NCI-H2196 treated with DMSO at 0.1 percent for 48 hours (cell line): ENCODE results near the gene SPATA21.
"Not testable (repeated sequence)": the region's sequence is repeated elsewhere in the genome, so short reads cannot be mapped to it uniquely, and the experiment has no call there.

ENCODE experiments used
- DNase-seq: peaks from one replicate; lab custom pipeline; 2025; ENCODE audit not compliant: unreplicated experiment; lab: John Stamatoyannopoulos, UW

SPATA21 gene, protein sequence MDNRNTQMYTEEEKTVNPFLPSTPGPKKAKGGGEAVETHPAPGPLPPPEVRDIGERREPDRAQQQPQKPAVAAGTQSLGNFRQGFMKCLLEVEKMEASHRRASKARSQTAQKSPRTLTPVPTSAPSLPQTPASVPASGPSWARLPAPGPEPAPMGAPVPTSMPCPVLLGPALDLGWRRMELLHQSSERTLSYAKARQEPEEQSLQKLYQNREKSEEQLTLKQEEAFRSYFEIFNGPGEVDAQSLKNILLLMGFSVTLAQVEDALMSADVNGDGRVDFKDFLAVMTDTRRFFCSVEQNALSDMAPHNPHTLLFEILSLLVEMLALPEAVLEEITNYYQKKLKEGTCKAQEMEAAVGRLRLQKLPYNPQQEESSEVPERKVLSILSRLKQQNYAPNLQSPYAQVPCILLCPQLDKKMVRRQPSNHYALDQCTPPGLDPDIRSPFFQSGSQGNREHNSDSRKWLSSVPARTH

DNA sequence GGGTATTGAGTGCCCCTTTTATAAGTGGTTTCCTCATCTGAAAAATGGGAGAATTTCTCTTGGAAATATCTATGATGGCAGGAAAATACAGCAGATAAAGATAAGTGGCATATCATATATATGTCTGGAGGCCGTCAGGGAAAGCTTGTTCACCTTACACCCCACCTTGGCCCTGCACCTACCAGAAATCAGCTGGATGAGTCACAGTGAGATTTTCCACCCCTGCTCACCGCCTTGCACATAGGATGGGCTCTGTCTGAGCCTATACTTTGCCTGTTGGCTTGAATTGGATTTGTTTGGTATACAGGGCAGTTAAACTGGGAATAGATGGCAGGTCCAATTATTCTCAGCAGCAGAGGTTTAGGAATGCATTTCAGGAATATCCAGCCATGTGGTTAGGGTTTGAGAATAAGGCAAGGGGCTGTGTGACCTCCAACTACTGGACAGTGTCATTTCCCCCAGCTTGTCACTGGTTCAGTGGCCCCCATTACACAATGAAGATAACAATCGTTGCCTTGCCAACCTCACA is at the start of gene SPATA21:
Gene SPATA21, minus strand, starts transcription at position 479 of the 529 bp plus-strand sequence. CDS start 6,053 bp downstream, outside the sequence.
- no peak for DNase-seq

DNA sequence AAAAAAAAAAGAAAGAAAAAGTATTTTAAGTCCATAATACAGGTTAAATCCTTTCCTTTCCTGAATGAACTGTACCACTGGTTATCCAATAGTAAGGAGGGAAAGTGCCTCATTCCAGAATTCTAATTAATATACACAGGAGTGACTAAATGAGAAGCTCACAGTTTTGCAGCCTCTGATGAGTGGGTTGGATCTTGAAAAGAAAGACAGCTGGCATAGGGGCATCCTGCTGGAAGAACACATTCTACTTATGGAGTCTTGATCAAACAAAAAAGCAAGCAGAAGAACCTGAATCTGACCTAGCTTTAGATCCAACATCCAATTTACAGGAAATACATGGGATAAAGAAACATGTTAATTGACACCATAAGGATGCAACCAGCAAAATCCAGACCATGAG is 49.8 kb upstream of the SPATA21 start:
- not testable (repeated sequence) for DNase-seq

DNA sequence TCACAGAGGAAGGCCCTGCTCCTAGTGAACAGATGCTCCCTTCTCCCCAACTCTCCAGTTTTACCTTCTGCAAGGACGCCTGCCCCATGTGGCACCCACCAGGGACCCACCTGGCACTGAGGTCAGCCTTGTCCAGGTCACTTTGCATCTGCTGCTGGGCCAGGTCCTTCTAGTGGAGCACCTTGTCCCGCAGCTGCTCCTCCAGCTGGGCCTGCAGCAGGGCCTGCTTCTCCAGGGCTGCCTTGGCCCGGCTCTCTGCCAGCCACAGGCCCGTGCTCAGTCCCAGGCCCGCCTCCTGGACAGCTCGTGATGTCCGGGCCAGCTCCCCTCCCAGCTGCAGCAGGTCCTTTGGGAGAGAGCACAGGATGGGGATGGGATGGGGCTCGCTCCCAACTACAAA is 49.1 kb upstream of the SPATA21 start:
- not testable (repeated sequence) for DNase-seq

DNA sequence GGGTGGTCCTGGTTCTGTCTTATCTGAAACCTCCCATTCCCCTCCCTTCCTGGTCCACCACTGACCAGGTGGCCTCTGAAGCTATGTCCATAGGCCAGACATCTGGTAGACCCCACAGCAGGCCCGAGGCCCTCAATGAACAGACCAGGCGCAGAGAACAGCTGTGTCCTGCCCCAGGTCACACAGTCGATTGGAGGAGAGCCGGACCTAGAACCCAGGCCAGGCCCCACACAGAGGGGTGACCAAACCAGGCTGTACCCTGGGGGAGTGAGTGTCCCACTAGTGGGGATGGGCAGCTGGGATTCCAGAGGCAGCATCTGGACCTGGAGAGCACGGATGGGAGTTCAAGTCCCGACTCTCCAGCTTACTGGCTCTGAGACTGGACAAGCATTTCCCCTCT is 47.7 kb upstream of the SPATA21 start:
- no peak for DNase-seq

DNA sequence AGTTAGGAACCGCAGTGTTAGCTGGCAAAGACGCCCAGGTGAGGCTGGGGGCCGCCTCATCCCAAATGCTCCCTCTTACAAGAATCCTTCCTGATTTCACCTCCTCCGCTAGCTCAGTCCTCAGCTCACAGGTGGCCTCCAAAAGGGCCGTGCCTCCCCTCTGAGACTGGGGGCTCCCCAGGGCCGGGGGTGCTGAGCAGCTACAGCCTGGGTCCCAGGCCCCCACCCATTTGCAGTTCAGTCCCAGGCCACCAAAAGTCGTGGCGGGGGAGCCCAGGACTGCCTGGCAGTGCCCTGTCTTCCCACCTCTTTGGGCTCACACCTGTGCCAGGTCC is 47.2 kb upstream of the SPATA21 start:
- DNase-seq: no peak

DNA sequence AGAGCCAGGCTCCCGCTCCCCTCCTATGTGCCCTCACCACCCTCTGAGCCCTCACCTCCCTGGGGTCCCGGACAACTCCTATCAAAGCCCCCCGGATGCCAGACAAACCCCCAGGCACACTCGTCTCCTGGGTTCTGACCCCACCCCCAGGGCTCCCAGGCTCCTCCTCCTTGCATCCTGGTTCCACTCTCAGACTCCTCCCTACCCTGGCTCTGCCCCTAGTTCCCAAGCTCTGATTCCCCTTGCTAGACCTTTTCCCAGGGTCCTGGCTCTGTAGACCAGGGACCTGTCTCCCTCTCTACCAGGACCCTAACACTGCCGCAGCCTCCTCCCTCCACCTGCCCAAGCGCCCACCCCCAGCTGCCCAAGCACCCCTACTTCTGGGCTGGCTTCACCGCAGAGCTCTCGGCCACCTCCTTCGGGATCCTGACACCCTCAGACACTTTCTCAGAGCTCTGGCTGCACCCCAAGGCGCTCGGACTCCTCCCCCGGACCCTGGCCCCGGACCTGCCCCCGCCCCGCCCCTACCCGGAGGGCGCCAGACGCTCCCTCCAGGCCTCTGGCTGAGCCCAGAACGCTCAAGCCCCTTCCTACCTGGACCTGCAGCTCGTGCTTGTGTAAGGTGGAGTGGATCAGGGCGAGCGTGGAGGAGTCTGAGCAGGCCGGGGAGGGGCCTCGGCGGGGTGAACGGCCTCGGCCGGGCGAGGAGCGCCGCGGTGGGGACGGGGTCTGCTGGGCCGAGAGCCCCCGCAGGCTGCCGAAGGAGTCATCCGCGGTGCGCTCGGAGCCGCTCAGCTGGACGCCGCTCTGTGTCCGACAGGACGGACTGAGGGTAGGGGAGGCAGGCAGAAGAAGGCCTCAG is 46.6 kb upstream of the SPATA21 start:
- DNase-seq: not testable (repeated sequence)

DNA sequence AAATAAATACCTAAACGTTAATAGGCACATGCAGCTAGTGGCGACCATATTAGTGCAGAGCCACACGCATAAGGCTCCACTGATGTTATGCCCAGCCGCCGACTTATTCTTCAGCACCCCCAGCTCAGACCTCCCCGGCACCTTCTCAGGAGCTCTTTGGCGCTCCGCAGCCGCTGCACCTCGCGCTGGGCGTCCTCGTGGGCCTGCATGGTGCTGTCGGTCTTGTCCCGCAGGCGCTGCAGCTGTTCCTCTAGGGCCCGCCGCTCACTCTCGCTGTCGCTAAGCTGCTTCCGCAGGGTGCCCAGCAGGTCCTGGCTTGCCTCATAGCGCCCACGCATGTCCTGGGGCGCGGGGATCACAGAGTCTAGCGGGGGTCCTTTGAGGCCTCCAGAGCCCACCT is 45.9 kb upstream of the SPATA21 start:
- not testable (repeated sequence) for DNase-seq

DNA sequence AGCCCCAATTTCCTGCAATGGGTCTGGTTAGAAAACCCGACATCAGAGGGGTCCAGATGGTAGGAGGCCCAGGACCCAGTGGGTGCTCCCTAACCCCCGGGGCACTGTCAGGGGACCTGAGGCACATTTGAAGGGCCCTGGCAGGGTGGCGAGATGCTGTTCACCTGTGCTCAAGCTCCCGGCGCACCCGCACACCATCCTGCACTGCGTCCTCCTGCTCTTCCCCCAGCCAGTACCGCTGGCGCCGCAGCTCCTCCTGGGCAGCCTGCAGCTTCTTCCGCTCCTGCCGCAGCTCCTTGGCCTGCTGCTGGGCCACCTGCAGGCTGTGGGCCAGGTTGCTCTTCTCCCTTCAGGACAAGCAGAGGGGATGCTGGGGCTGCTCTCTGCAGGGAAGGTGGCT is 40.9 kb upstream of the SPATA21 start:
- DNase-seq: no peak

DNA sequence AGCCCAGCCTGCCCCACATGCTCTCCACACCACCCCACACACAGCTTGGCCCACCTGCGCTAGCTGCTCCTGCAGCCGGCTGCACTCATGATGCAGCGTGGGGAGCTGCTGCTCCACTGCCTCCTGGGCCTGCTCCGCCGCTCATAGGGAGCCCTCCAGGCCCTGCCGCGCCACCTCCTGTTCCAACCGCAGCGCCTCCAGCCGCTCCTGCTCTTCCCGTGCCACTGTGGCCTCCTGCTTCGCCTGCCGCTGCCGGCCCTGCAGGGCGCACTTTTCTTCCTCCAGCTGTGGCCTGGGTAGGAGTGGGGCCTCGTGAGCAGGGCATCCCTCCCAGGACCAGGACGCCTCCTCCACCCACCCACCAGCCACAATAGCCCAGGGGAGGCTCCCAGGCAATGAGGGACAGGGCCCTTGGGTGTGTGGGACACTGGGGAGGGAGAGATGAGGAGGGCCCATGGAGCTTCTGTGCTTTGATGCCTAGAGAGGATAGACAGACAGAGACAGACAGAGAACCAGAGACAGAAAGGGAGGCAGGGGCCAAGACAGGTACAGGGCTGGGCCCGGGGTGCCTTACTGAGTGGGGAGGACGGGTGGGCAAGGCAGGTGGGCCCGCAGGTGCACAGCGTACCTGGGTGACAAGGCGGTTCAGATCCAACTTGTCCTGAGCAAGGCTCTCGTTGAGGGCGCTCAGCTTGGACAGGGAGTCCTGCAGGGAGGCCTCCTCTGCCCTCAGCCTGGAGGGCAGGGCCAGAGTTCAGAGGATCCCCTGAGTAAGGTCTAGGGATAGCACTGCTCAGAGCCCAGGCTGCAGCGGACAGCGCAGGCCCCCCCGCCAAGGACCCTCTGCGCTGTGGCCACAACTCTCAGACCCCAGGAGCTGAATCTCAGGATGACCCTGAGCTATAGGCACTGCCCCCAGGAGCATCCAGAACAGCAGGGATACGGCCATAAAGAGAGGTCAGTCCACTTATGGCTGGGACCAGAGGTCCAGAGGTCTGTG is 38.8 kb upstream of the SPATA21 start:
- not testable (repeated sequence) for DNase-seq

DNA sequence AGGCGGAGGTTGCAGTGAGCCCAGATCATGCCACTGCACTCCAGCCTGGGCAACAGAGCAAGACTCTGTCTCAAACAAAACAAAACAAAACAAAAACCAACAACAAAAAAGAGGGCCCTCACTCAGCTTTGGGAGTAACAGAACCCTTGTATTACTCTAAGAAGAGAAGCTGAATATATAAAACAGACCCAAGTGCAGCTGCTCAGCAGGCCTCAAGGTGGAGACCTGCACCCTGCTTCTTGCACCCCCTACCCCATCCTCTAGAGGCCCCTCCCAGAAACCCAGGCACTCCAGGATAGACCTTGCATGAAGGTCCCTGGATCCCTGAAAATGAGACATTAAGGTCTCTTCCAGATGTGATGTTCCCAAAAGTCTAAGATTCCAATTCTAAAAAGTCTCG is 37.7 kb upstream of the SPATA21 start:
- DNase-seq: not testable (repeated sequence)

DNA sequence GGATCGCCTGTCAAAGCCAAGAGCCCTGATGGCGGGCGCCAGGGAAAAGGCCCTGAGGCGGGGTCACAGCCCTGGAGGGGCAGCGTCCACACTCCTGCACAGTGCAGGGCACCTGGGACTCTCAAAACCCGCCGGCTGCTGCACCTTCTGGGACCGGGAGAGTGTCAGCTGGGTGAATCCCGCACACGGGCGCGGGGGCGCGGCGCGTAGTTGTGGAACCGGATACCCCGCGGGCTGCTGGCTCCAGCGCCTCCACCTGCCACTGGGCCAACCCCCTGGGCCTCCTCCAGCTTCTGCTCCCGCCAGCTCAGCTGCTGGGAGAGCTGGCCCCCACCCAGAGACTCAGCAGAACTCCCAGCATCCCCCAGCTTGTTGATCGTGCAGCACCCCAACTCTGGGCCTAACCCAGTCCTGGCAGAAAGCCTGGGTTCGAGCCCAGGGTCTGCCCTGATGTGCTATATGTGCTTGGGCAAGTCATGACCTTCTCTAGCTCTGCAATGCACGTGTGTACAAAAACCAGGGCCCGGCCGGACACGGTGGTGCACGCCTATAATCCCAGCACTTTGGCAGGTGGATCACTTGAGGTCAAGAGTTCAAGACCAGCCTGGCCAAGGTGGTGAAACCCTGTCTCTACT is 37.1 kb upstream of the SPATA21 start:
- DNase-seq: no peak

DNA sequence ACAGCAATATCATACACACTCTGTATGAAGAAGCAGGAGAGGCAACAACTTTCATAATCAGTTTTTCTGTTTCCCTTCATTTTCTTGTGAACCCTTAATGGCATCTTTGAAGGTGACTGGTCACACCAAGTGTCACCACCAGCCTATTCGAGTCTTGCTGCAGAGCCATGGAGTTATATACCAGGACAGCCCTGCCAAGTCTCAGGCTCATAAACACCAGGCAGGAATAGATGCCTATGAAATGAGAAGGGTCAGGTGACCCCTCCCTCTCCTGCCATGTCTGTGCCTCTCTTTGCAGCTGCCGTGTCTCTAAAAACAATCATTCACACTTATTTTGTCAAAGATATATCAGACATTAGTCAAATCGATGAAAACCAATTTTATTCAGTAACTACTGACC is 31.3 kb upstream of the SPATA21 start:
- no peak for DNase-seq

DNA sequence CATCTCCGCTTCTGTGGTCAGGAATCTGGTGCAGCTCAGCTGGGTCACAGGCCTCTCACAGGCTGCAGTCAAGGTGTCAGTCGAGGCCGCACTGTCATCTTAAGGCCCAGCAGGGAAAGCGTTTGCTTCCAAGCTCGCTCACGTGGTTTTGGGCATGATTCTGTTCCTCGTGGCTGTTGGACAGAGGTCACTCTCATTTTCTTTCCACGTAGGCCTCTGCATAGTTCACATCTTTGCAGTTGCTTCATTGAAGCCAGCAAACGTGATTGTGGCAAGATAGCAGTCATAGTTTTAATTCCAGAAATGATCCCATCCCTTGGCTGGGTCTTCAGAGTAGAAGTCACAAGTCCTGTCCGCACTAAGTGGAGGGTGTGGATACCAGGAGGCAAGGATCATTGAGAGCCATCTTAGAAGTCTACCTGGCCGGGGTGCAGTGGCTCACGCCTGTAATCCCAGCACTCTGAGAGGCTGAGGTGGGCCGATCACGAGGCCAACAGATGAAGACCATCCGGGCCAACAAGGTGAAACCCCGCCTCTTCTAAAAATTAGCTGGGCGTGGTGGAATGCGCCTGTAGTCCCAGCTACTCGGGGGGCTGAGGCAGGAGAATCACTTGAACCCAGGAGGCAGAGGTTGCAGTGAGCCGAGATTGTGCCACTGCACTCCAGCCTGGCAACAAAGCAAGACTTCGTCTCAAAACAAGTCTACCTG is 27.8 kb upstream of the SPATA21 start:
- no peak for DNase-seq

DNA sequence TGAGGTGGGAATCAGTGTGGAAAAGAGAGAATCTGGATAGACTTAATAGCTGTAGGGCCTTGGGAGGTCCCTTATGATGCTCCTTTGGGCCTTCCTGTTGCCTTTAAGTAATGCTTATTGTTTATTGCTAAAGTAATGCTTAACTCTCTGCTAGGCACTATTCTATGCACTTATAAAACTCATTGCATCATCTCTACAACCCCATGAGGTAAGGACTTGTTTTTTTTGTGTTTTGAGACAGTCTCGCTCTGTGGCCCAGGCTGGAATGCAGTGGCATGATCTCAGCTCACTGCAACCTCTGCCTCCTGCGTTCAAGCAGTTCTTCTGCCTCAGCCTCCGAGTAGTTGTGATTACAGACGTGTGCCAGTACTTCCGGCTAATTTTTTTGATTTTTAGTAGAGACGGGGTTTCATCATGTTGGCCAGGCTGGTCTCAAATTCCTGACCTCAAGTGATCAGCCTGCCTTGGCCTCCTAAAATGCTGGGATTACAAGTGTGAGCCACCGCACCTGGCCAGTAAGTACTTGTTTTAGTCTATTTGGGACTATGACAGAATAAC is 25.6 kb upstream of the SPATA21 start:
- DNase-seq: no peak

DNA sequence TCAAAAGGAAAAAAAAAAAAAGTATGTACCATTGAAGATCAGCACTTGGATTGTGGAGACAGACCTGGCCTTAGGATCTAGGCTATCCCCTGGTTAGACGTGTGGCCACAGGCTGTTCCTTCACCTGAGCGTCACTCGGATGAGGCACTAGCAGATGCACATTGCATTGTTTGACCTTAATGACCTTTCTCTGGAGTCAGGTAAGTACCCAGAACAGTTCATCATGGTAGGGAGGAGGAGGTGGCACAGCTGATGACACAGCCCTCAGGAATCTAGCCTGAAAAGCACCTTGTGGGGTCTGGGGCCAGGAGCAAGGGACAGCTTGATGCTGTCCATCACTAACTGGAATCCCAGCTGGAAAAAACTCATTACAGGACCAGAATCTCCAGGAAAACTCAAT is 24.5 kb upstream of the SPATA21 start:
- DNase-seq: no peak

DNA sequence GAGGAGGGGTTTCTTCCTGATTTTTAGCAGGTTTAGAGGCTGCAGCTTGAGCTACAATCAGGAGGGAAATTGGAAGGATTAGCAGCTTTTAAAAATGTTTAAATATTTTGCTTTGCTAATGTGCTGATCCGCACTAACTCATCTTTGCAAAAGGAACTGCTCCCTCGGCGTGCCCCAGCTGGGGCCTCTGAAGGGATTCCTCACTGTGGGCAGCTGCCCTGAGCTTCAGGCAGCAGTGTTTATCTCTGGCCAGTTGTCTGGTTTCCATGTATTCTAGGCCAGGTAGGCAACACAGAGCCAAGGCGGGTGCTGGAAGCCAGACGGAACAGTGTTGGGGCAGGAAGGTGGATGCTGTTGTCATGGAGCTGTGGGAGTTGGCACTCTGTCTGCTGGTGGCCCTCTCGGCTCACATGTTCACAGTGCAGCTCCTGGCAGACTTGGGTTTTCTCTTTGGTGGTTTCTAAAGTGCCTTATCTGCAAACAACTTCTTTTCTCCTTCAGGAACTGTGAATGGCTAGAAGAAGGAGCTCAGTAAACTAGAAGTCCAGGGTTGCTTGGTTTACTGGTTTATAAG is 22.2 kb upstream of the SPATA21 start:
- DNase-seq: no peak

DNA sequence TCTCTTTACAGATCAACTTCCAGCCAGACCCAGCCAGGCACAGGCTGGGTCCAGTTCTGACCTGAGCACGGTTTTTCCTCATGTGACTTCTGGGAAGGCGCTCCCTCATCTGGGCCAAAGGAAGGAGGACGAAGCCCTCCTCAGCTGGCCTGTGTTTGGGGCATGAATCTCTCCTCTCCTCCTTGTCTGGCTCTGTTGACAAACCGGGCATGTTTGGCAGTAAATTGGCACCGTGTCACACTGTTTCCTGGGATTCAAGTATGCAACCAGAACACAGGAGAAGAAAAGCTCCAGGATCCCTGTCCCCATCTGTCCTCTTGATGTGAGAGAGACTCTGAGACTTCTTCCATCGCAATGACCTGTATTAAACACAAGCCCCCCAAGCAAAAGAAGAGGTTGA is 21.6 kb upstream of the SPATA21 start:
- DNase-seq: no peak

DNA sequence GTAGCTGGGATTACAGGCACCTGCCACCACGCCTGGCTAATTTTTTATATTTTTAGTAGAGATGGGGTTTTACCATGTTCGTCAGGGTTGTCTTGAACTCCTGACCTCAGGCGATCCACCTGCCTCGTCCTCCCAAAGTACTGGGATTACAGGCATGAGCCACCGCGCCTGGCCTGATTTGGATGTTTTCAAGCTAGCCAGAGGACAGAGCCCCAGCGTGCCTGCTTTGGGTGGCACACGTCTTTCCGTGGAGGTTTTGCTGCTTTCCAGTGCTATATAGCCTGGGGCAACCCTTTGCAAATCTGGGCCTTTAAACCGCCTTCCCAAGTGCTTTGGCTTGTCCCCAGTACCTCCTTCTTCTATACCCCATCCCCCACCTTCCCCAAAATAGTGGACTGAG is 18.9 kb upstream of the SPATA21 start:
- not testable (repeated sequence) for DNase-seq

DNA sequence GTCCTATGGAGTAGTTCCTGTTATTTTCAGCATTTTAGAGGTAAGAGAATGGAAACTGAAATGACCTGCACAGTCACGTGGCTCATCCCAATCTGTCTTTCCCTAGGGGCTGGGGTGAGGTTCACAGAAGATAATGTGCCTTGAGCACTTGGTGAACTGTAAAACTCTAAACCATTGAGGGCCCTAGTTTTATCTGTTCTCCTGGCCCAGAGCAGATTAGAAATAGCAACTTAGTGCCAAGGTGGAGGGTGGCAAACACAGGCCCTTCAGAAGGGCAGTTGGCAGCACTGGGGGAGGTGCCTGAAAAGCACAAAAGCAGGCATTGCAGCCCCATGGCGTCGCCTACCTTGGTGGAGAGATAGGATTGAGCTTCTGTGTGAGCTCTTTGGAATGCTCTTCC is 17.7 kb upstream of the SPATA21 start:
- not testable (repeated sequence) for DNase-seq
